ENCODE results near the gene SUPT7L.

- TF ChIP-seq EP300 (conservative IDR thresholded peaks at IDR 0.05; ENCODE audit: poor library complexity, severe bottlenecking) (no peak), POLR2AphosphoS5 (IDR thresholded peaks at IDR 0.05) (no peak), CTCF (IDR thresholded peaks at IDR 0.05; ENCODE audit: poor library complexity, severe bottlenecking) (no peak), TAF1 (IDR thresholded peaks at IDR 0.05; ENCODE audit: low read depth) (no peak), RAD21 (conservative IDR thresholded peaks at IDR 0.05) (no peak), EZH2 (IDR thresholded peaks at IDR 0.05; ENCODE audit: borderline replicate concordance, insufficient read depth, low read length, poor library complexity, severe bottlenecking) (no peak), REST (IDR thresholded peaks at IDR 0.05; ENCODE audit: borderline replicate concordance) (no peak), SMC3 (conservative IDR thresholded peaks at IDR 0.05; ENCODE audit: poor library complexity) (no peak)
These were observed 26.6 kb downstream of the SUPT7L start for GRCh38 chr2:27636766-27637165.
